Left renal cortex interstitium (tissue), 4 donors: ENCODE measurements around the gene CLMN. TPM values are rescaled to one million over a fixed set of nuclear protein-coding genes. Genes with fewer than 3 reads are reported as not detected.
A peak's percentile ranks its signal among the peaks of the same experiment; 100 is the strongest.

Source experiments
- DNase-seq, 4 donors: peaks; one replicate each; pipeline ENCODE4 v3.0.0-alpha.2; 2013; ENCODE audit warnings: low read depth in 4 of 4, low spot score in 2 of 4, missing footprints in 1 of 4
- polyA plus RNA-seq, 4 donors: library from polyadenylated mRNA; unstranded; fragments of 120-200 nt; gene quantifications; one replicate each; pipeline ENCODE4 v1.2.1, GENCODE V29; 2013; ENCODE audit not compliant: insufficient read length in 4 of 4

Gene CLMN
- 10 to 100 TPM; 19.0 to 38.5 (median 27.0) TPM for polyA plus RNA-seq

DNA sequence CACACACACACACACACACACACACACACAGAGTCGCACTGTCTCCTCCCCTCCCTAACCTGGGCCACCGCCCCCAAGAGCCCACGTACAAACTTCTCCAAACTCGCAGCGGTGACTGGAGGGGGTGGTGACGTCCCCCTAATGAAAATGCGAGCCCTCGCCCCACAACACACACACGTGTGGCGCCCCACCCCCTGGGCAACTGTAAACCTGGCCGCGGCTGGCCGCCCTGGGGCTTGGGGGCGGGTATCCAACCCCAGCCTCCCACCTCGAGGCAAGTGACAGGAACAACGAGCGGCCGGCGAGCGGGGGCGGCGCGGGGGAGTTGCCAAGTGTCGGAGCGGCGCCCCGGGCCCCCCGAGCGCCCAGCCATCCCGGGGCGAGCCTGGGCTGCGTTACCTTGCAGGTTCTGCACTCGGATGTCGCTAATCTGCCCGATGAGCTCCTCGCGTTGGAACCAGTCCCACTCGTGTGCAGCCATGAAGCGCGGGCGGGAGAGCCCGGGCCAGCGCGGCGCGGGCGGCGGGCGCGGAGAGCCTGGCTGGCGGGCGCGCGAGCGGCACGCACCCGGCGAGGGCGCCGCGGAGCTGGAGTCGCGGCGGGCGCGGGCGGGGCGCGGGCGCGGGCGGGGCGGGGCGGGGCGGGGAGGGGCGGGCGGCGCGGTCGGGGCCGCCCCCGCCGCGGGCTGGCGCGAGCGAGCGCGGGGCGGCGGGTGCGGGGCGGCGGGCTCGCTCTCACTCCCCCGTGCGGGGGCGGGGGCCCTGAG is at the start of gene CLMN:
CLMN (minus strand) TSS at position 597 of the 766 bp plus-strand sequence; CDS start at position 481, 116 bp downstream.
- DNase-seq = peak in 2 of 4 donors; percentile 44 to 53

- DNase-seq = no peak
Measured at GRCh38 chr14:95365401-95365800, 45.7 kb upstream of the CLMN start.

- DNase-seq = no peak
Measured at GRCh38 chr14:95364481-95365209, 44.9 kb upstream of the CLMN start.

- no peak for DNase-seq
Measured at GRCh38 chr14:95363468-95363954, 43.8 kb upstream of the CLMN start.

GRCh38 chr14:95362138-95362494 is 42.4 kb upstream of the CLMN start:
- no peak for DNase-seq

DNA sequence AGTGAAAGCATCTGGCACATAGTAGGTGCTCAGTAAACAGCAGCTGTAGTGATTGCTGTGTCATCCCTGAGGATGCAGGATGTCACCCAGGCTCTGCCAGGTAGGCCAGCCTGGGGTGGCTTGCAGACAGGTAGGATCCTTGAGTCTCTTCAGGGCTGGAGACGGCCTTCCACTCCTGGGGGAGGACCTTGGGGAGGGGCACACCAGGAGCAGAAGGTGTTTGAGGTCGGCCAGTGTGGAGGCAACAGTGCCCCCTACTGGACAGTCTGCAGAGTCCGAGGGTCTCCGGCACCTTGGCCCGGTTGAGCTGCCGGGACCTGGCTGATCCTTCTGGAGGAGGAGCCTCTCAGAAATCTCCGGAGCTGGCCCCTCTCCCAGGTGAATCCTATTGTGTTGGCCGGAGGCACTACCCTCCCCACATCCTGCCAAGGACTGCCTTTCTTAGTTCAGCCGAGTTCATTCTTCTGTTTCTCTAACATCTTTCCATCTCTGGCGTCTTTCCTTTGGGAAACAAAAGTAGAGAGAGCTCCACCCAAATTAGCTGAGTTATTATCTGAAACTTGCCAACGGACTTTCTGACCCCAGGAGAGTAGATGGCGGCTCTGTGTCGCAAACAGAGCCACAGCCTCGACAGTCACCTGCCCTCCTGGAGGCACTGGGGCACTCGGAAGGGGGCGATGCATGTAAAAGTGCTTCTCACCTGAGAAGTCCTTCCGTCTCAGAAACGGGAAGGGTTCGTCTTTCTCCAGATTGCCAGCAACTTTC is 41.8 kb upstream of the CLMN start:
- DNase-seq = no peak

DNA sequence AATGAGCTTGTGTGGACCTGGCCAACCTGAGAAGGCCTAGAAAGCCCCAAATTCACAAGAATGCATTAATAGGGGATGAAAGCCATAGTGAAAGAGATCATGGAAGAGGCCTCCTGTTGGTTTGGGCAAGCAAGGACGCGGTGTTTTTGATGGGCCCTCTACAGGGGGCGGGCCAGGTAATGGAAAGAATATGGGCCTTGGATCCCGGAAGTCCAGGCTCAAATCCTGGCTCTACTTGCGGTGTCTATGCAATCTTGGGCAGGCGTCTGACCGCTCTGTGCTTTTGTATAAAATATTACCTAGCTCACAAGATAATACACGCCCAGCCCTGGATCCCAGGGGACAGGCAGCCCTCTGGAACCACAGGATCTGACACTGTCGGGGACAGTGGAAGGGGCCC is 41.1 kb upstream of the CLMN start:
- DNase-seq = no peak

DNA sequence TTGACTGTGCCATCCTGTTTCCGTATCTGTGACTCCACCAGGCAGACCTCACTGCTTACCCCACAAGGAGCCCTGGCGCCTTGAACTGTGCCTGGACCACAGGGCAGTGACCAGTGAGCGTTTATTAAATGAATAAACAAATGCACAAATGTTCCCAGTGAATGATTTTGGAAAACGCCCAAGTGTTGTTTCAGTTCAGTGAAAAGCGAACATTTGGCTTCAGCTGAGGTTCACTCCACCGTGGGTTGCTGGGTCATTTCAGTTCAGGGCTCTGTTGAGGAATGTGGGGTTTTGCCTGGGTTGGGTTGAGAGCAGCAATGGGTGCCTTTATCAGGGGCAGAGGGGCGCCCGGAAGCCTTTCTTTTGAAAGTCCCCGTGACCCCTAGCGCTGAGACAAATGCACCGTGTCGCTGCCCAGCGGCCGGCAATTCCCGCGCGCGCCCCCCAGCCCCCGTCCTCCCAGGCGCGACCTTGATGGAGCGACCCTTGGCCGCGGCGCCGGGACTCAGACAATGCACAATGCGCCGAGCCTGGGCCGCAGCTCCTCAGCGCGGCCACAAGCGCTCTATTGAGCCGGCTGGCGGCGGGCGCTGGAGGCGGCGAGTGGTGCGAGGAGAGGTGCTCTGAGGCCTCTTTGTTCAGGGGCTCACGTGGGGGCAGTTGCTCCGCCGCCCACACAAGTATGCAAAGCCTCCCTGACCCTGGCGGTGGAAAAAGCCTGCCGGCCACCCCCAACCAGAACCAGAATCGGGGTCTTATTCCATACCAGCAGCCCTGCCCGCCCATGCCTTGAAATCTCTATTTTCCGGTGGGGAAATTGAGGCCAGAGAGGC is 40.5 kb upstream of the CLMN start:
- DNase-seq = no peak

- no peak for DNase-seq
Measured at GRCh38 chr14:95356245-95356869, 36.6 kb upstream of the CLMN start.

DNA sequence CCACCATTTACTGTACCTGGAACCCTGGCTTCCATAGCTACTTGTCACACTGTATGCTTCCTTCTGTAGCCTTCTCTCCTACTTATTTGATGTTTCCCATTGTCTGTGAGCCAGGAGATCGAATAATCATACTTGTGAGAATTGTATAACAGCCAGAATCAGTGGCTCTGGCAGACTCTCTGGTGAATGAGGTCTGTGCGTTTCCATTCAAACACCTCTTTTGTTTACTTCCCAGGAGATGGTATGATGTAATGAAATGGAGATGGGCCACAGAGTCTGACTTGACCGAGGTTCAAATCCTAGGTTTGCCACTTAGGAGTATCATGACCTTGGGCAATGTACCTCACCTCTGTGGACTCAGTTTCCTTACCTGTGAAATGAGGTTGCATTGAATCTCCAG is 35.7 kb upstream of the CLMN start:
- no peak for DNase-seq

DNA sequence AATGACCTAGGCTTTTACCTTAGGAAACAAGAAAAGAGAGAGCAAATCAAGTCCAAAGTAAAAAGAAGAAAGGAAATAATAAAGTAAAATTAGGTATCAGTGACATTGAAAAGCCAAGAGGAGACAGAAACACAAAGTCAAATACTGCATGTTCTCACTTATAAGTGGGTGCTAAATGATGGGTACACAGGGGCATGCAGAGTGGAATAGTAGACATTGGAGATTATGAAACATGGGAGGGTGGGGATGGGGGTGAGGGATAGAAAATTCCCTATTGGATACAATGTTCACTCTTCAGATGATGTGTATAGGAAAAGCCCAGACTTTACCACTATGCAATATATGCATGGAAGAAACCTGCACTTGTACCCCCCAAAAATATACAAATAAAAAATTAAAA is 35.1 kb upstream of the CLMN start:
- DNase-seq = no peak

DNA sequence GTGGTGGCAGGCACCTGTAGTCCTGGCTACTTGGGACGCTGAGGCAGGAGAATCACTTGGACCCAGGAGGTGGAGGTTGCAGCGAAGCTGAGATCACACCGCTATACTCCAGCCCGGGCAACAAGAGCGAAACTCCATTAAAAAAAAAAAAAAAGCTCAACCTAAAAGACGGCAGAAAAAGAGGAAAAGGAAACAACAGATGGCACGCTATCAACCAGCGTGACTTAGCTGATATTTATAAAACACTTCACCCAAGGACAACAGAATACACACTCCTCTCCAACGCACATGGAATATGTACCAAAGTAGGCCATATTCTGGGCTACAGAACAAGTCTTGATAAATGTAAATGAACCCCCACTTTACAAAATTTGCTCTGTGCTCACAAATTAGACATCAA is 34.0 kb upstream of the CLMN start:
- DNase-seq = no peak

GRCh38 chr14:95353007-95353406 is 33.3 kb upstream of the CLMN start:
- no peak for DNase-seq

GRCh38 chr14:95352481-95352880 is 32.8 kb upstream of the CLMN start:
- DNase-seq = no peak

DNA sequence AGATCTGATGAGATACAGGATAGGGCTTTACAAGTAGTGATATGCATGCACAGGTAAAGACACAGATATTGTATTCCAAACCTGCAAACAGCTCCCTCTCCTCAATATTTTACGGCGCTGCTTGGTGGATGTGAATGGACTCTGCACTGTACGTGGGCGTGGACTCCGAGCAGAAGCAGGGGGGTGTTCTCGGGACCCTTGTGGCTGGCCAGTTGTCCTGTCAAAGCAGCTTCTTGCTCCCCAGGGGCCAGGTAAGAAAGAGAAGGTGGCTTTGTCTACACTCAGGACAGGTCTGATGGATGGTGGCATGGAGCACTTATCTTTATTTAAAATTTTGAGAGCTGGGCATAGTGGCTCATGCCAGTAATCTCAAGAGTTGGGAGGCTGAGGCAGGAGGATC is 29.5 kb upstream of the CLMN start:
- DNase-seq = no peak

GRCh38 chr14:95348395-95349080 is 28.8 kb upstream of the CLMN start:
- no peak for DNase-seq

- DNase-seq = no peak
Measured at GRCh38 chr14:95346820-95347219, 27.1 kb upstream of the CLMN start.

GRCh38 chr14:95346266-95346665 is 26.6 kb upstream of the CLMN start:
- no peak for DNase-seq

GRCh38 chr14:95345032-95345431 is 25.3 kb upstream of the CLMN start:
- no peak for DNase-seq
